MG63 (cell line): ENCODE data around the gene FAM76B. TPM values are rescaled to one million over a fixed set of nuclear protein-coding genes. Genes with fewer than 3 reads are reported as not detected.
"Not testable (repeated sequence)": the region's sequence is repeated elsewhere in the genome, so short reads cannot be mapped to it uniquely, and the experiment has no call there.

ENCODE experiments used
- DNase-seq: peaks from one replicate; pipeline ENCODE4 v3.0.0-alpha.2; 2020
- H3K27me3 ChIP-seq: fragments of 250-450 bp; sonication (Bioruptor Pico); 2 replicates; pipeline ENCODE4 v1.5.1; 2020; ENCODE audit warnings: mild to moderate bottlenecking, moderate library complexity
- H3K36me3 ChIP-seq: fragments of 250-450 bp; sonication (Bioruptor Pico); 2 replicates; pipeline ENCODE4 v1.5.1; 2020; ENCODE audit warnings: mild to moderate bottlenecking, moderate library complexity
- H3K4me3 ChIP-seq: fragments of 250-450 bp; sonication (Bioruptor Pico); 2 replicates; pipeline ENCODE4 v1.5.1; 2020; ENCODE audit warnings: mild to moderate bottlenecking, moderate library complexity
- H3K9me3 ChIP-seq: fragments of 250-450 bp; sonication (Bioruptor Pico); 2 replicates; pipeline ENCODE4 v1.5.1; 2020; ENCODE audit warnings: mild to moderate bottlenecking, moderate library complexity
- total RNA-seq: library from RNA; depleted of rRNA; stranded (reverse); fragments of >200 nt; shearing (Covaris generic); gene quantifications from 2 replicates; pipeline ENCODE4 v1.2.3, GENCODE V29; 2014; ENCODE audit warnings: low replicate concordance; rRNA removed

FAM76B gene
- total RNA-seq, result 16.4 and 16.6 TPM in 2 replicates

GRCh38 chr11:95789506-95790122 is at the start of gene FAM76B:
FAM76B (minus strand) TSS chr11:95789782; CDS start chr11:95789478, 304 bp downstream.
- Histone ChIP-seq H3K9me3 (no peaks in the 10 kb centered on the region), H3K4me3 (peak within 1 kb of the TSS; percentile 98), H3K27me3 (no peaks in the 10 kb centered on the region), H3K36me3 (peaks cover 36% of the 10 kb centered on the region)
- DNase-seq, result peak; percentile 98

- H3K36me3 ChIP-seq, result peaks cover 57% of the 10 kb centered on the region
- H3K27me3 ChIP-seq, result no peaks in the 10 kb centered on the region
- no peak overlapping the region for H3K4me3 ChIP-seq
- DNase-seq, result peak; percentile 66
- no peaks in the 10 kb centered on the region for H3K9me3 ChIP-seq
Measured at GRCh38 chr11:95835768-95836488, 46.3 kb upstream of the FAM76B start.

- peaks cover 57% of the 10 kb centered on the region for H3K36me3 ChIP-seq
- DNase-seq, result no peak
- no peak overlapping the region for H3K4me3 ChIP-seq
- no peaks in the 10 kb centered on the region for H3K9me3 ChIP-seq
- H3K27me3 ChIP-seq, result no peaks in the 10 kb centered on the region
Measured at GRCh38 chr11:95835351-95835750, 45.8 kb upstream of the FAM76B start.

- DNase-seq, result no peak
- H3K36me3 ChIP-seq, result peaks cover 59% of the 10 kb centered on the region
- H3K9me3 ChIP-seq, result no peaks in the 10 kb centered on the region
- H3K27me3 ChIP-seq, result no peaks in the 10 kb centered on the region
- H3K4me3 ChIP-seq, result no peak overlapping the region
Measured at GRCh38 chr11:95833378-95833777, 43.8 kb upstream of the FAM76B start.

GRCh38 chr11:95832763-95833162 is 43.2 kb upstream of the FAM76B start:
- peaks cover 55% of the 10 kb centered on the region for H3K36me3 ChIP-seq
- no peaks in the 10 kb centered on the region for H3K9me3 ChIP-seq
- H3K4me3 ChIP-seq, result no peak overlapping the region
- H3K27me3 ChIP-seq, result no peaks in the 10 kb centered on the region
- DNase-seq, result no peak

- no peaks in the 10 kb centered on the region for H3K9me3 ChIP-seq
- H3K4me3 ChIP-seq, result no peak overlapping the region
- H3K36me3 ChIP-seq, result peaks cover 42% of the 10 kb centered on the region
- no peak for DNase-seq
- H3K27me3 ChIP-seq, result no peaks in the 10 kb centered on the region
Measured at GRCh38 chr11:95831198-95831883, 41.8 kb upstream of the FAM76B start.

- Histone ChIP-seq H3K9me3 (no peaks in the 10 kb centered on the region), H3K27me3 (no peaks in the 10 kb centered on the region), H3K4me3 (no peak overlapping the region), H3K36me3 (peaks cover 39% of the 10 kb centered on the region)
- no peak for DNase-seq
Measured at GRCh38 chr11:95829580-95830259, 40.1 kb upstream of the FAM76B start.

- Histone ChIP-seq H3K9me3 (no peaks in the 10 kb centered on the region), H3K4me3 (no peak overlapping the region), H3K36me3 (peaks cover 26% of the 10 kb centered on the region), H3K27me3 (no peaks in the 10 kb centered on the region)
- DNase-seq, result no peak
Measured at GRCh38 chr11:95827696-95828095, 38.1 kb upstream of the FAM76B start.

GRCh38 chr11:95821640-95822039 is 32.1 kb upstream of the FAM76B start:
- Histone ChIP-seq H3K36me3 (peaks cover 18% of the 10 kb centered on the region), H3K4me3 (no peak overlapping the region), H3K9me3 (no peaks in the 10 kb centered on the region), H3K27me3 (no peaks in the 10 kb centered on the region)
- DNase-seq, result no peak

GRCh38 chr11:95816037-95816436 is 26.5 kb upstream of the FAM76B start:
- DNase-seq, result no peak
- Histone ChIP-seq H3K9me3 (no peaks in the 10 kb centered on the region), H3K27me3 (no peaks in the 10 kb centered on the region), H3K36me3 (peaks cover 16% of the 10 kb centered on the region), H3K4me3 (no peak overlapping the region)

GRCh38 chr11:95811052-95811451 is 21.5 kb upstream of the FAM76B start:
- H3K27me3 ChIP-seq, H3K9me3 ChIP-seq, H3K4me3 ChIP-seq, DNase-seq: not testable (repeated sequence)
- peaks cover 17% of the 10 kb centered on the region for H3K36me3 ChIP-seq

- H3K9me3 ChIP-seq, H3K4me3 ChIP-seq, DNase-seq, H3K27me3 ChIP-seq: not testable (repeated sequence)
- peaks cover 23% of the 10 kb centered on the region for H3K36me3 ChIP-seq
Measured at GRCh38 chr11:95806464-95806863, 16.9 kb upstream of the FAM76B start.

GRCh38 chr11:95805869-95806268 is 16.3 kb upstream of the FAM76B start:
- Histone ChIP-seq H3K4me3 (no peak overlapping the region), H3K9me3 (no peaks in the 10 kb centered on the region; the same call in 1 of the 2 replicates), H3K36me3 (peaks cover 24% of the 10 kb centered on the region), H3K27me3 (no peaks in the 10 kb centered on the region)
- no peak for DNase-seq

- no peak for DNase-seq
- no peaks in the 10 kb centered on the region for H3K27me3 ChIP-seq
- H3K4me3 ChIP-seq, result no peak overlapping the region
- H3K36me3 ChIP-seq, result peaks cover 29% of the 10 kb centered on the region
- H3K9me3 ChIP-seq, result no peaks in the 10 kb centered on the region; the same call in 1 of the 2 replicates
Measured at GRCh38 chr11:95803973-95804372, 14.4 kb upstream of the FAM76B start.

GRCh38 chr11:95802806-95803205 is 13.2 kb upstream of the FAM76B start:
- no peak for DNase-seq
- Histone ChIP-seq H3K27me3 (no peaks in the 10 kb centered on the region), H3K4me3 (no peak overlapping the region), H3K9me3 (no peaks in the 10 kb centered on the region; the same call in 1 of the 2 replicates), H3K36me3 (peaks cover 24% of the 10 kb centered on the region)

- Histone ChIP-seq H3K27me3 (no peaks in the 10 kb centered on the region), H3K9me3 (no peaks in the 10 kb centered on the region), H3K4me3 (no peak overlapping the region), H3K36me3 (peaks cover 15% of the 10 kb centered on the region)
- no peak for DNase-seq
Measured at GRCh38 chr11:95800438-95800837, 10.9 kb upstream of the FAM76B start.

- Histone ChIP-seq H3K36me3 (peaks cover 15% of the 10 kb centered on the region), H3K9me3 (no peaks in the 10 kb centered on the region), H3K4me3 (no peak overlapping the region), H3K27me3 (no peaks in the 10 kb centered on the region)
- DNase-seq, result no peak
Measured at GRCh38 chr11:95799546-95799945, 10.0 kb upstream of the FAM76B start.
